Right ventricle myocardium inferior (tissue), 1 donor: ENCODE measurements around the gene COL6A1. TPM values are rescaled to one million over a fixed set of nuclear protein-coding genes. Genes with fewer than 3 reads are reported as not detected.

ENCODE experiments used
- ATAC-seq: fragments of 200-7000 bp; cut with Tn5 transposase; one replicate; pipeline ENCODE4 v1.9.1; 2020; ENCODE audit warnings: mild to moderate bottlenecking, moderate library complexity
- DNase-seq: peaks from one replicate; pipeline ENCODE4 v3.0.0; 2021; ENCODE audit errors: missing footprints
- intact Hi-C: fragments of 100-400 bp; cut with DNase I; formaldehyde crosslinking; loops from one replicate; pipeline ENCODE4 v1.11.0; 2022
- total RNA-seq: library from RNA; stranded (reverse); fragmentation: NEBNext Ultra II Directional; extraction: Animal tissue kit (Norgen Biotek cat#: 25700); gene quantifications from one replicate; pipeline ENCODE4 v1.2.1, GENCODE V29; 2021
- donor health status: DM: no; HTN: yes; CAD: no; lungs with severe emphysema.

COL6A1 gene
- total RNA-seq, 1 donor from 2014 or later: 228 TPM

DNA sequence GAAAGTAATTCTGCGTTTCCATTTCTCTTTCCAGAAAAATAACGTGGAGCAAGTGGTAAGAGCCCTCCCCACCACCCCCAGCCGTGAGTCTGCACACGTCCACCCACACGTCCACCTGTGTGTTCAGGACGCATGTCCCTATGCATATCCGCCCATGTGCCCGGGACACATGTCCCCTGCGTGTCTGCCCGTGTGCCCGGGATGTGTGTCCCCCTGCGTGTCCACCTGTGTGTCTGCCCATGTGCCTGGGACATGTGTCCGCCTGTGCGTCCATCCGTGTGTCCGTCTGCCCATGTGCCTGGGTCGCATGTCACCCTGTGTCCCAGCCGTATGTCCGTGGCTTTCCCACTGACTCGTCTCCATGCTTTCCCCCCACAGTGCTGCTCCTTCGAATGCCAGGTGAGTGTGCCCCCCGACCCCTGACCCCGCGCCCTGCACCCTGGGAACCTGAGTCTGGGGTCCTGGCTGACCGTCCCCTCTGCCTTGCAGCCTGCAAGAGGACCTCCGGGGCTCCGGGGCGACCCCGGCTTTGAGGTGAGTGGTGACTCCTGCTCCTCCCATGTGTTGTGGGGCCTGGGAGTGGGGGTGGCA lies 5.6 kb downstream of the COL6A1 start:
- DNase-seq (peak; percentile 51), ATAC-seq (no peak)
- intact Hi-C loops: no loop called here

DNA sequence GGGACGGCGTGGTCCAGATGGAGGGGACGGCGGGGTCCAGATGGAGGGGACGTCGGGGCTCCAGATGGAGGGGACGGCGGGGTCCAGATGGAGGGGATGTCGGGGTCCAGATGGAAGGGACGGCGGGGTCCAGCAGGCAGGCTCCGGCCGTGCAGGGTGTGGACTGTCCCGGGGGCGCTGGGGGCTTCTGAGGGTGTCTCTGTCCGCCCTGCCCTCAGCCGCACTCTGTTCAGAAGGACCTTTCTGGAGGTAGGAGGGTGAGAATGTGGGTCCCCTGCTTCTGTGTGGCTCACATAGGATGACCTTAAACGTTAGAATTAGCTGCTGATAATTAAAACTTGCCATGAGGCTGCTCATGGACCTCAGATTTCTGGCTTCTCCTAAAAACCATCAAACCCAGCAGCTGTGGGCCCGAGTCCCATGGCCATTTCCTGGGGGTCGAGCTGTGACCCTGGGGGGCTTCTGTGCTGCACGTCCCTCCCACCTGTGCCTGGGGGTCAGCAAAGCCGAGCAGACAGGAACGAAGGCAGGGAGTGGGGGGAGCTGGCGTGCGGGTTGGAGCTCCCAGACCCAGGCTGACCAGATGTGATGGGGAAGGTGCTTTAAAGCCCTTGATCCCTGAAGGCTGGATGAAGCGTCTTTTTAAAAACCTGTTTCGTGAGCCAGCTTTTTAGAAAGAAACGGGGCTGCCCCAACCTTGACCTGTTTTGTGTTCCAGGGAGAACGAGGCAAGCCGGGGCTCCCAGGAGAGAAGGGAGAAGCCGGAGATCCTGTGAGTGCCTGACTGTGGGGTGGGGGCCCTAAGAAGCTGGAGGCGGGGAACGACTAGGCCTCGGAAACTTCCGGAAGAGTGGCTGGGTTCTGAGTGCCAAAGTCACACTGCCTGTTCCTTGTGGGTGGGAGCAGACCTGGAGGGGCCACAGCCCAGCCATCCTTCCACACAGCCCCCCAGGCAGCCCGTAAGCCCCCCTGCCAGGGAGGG lies 7.1 kb downstream of the COL6A1 start:
- ATAC-seq (no peak), DNase-seq (no peak)
- intact Hi-C loops: no loop called here

DNA sequence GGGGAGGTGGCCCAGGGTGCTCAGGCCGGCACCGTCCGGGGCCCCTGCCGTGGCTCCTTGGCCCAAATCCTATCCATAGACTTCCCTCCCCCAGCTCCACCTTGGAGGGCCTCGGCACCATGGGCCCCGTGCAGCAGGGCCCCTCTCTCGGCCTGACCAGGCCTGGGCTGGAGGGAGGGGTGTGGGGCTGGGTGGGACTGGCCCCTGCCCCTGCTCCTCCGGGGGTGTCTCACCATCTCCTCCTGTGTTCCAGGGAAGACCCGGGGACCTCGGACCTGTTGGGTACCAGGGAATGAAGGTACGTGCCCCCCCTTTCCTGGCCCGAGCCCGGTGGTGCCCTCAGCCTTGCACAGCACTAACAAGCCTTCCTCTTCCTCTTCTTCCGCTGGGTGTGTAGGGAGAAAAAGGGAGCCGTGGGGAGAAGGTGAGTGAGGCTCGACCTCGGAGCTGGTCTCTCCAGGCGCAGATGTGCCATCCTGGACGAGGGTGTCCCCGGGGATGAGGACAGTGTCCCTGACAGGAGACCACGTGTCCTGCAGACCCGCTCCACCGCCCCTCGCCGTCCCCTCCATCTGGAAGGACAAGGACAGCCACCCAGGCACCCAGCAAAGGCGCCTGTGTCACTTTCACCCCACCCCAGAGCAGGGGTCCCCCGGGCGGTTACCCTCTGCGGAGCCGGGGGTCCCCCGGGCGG lies 7.9 kb downstream of the COL6A1 start:
- intact Hi-C loops: no loop called here
- DNase-seq (peak; percentile 63), ATAC-seq (no peak)

DNA sequence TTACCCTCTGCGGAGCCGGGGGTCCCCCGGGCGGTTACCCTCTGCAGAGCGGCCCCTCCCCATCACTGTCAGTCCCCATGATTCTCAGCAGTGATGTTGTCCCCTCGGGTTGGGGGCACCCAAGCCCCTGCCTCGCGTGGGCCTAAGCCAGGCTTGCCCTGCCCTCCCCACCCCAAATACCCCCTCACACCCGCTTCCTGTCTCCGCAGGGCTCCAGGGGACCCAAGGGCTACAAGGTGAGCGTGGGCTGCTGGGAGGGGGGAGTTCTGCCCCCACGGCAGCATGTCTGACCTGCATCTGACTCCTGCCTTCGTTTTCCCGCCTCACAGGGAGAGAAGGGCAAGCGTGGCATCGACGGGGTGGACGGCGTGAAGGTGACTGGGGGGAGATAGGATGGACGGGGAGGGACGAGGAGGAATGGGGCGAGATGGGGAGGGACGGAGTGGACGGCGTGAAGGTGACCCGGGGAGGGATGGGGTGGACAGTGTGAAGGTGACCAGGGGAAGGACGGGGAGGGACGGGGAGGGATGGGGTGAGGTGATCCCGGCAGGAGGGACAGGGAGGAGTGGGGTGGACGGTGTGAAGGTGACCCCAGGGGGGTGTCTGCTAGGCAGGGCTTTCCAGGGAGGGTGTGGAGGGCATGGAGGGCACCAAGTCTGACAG lies 8.6 kb downstream of the COL6A1 start:
- DNase-seq (no peak), ATAC-seq (no peak)
- intact Hi-C loops: no loop called here

DNA sequence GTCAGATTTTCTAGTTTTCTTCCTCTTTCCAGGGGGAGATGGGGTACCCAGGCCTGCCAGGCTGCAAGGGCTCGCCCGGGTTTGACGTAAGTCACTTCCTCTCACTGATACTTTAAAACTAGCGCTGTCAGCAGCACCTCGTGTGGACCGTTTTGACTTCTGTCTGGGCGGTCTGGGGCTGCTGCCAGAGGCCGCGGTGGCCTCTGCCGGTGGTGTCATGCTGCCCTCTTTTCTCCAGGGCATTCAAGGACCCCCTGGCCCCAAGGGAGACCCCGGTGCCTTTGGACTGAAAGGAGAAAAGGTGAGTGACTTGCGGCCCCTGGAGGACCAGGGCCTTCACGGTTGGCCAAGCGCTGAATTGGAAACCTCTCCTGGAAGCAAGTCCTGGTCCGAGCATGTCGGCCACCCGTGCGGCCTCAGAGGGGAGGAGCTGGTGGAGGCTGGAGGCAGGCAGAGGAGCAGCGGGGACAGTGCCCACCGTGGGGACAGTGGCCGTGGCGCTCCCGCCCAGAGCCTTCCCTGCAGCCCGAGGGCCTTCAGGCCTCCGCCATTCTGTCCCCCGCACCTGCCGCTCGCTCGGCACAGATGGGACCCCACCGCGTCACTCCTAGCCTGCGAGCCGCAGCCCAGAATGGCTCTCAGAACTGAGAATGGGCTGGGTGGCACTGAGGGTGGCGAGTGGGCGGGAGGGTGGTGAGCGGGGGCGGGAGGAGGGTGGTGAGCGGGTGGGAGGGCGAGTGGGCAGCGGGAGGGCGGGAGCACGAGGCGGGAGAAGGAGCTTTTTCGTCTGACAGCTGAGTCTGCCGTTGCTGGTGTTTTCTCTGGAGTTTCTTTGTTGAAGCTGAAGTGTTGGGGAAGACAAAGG lies 9.4 kb downstream of the COL6A1 start:
- DNase-seq: peak; percentile 67
- ATAC-seq: no peak
- intact Hi-C loops: no loop called here

DNA sequence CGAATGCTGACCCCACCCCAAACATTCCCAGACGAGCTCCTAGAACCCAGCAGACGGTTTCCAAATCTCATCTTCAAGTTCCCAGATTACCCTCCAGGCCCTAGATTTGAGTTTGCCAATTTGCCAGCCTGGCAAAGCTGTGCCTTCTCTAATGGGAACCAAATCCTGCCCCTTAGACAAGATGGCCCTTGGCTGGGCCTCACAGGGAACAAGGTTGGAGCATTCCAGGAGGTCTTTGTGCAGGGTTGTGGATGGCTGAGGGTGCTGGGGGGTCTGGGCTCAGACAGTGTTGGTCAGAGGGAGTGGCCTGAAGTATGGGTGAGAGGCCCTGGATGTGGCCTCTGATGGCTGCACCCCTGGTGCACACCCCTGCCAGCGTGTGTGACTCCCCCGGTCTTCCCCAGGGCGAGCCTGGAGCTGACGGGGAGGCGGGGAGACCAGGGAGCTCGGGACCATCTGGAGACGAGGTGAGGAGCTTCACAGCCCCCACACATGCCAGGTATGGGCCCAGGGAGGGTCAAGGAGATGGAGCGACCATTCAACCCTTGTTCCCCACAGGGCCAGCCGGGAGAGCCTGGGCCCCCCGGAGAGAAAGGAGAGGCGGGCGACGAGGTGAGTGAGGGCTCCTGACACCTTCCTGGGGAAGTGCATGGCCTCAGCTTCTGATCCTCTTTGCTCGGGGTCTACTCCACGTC lies 10.2 kb downstream of the COL6A1 start:
- ATAC-seq (no peak), DNase-seq (peak; percentile 58)
- intact Hi-C loops: no loop called here

DNA sequence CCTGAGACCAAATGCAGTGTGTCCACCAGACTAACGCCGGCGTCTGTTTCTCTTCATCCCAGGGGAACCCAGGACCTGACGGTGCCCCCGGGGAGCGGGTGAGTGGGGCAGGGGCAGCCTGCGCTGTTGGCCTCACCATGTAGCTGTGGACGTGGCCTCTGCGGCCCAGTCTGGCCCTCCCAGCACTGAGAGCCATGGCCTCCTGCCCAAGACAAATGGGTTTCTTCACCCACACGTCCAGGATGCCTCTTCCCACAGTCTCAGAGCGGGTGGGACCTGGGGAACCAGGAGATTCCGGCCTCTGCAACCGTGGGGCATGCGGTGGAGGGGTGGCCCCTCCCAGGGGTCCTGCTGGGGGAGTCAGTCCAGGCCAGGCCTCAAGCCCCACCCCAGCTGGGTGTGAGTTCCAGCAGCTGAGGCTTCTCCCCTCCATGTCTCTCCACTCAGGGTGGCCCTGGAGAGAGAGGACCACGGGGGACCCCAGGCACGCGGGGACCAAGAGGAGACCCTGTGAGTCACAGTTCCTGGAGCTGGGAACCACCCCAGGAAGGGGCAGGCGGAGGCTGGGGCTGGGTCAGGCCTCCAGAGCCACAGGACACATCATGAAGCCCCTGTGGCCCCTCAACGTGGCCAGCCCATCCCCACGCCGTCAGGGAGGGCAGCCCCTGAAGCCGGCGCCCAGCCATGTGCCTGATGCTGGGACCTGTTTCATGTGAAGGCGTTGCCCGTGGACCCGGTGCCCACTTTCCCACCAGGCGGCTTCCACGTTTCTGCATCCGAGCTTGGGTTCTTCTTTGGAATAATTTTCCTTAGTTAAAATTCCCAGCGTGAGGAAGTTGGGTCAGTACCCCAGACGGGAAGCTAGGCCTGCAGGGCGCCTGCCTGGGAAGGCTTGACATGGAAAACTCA lies 11.0 kb downstream of the COL6A1 start:
- peak; percentile 68 for DNase-seq
- intact Hi-C loops: no loop called here
- ATAC-seq: peak; percentile 37

DNA sequence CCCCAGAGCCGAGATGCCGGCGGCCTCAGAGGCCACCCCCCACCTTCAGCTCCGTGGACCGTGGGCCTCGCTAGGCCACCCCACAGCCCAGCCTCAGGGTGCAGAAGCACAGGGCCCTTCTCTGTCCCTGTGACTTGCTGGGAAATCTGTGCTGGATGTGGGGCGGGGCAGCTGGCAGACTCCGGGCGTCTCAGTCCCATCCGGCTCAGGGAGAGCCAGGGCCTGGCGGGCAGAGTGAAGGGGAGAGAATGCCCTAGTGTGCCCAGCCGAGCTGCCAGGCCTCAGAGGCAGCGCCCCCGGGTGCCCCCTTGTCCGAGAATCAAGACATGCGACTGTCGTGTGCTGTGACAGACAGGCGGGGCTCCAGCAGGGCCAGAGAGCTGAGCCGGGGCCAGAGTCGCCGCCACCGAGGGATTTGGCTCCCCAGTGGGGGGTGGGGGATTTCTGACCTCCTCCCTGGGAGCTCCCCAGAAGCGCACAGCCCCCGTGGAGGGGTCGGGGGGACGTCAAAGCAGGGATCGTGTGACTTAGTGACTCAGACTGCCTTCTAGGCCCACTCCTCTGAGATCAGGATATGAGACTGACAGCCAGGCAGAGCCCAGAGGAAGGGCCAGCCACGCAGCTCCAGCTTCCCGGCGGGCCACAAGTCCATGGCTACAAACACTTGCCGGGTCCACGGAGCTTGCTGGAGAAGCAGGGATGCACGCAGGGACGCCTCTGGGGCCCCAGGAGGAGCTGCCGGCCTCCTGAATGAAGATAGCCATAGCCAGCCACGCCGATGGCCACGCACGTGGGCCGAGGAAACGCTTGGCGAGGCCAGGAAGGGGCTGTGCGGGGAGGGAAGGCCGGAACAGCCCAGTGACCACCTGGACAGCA lies 11.9 kb downstream of the COL6A1 start:
- DNase-seq (peak; percentile 67), ATAC-seq (peak; percentile 18)
- intact Hi-C loops: no loop called here

DNA sequence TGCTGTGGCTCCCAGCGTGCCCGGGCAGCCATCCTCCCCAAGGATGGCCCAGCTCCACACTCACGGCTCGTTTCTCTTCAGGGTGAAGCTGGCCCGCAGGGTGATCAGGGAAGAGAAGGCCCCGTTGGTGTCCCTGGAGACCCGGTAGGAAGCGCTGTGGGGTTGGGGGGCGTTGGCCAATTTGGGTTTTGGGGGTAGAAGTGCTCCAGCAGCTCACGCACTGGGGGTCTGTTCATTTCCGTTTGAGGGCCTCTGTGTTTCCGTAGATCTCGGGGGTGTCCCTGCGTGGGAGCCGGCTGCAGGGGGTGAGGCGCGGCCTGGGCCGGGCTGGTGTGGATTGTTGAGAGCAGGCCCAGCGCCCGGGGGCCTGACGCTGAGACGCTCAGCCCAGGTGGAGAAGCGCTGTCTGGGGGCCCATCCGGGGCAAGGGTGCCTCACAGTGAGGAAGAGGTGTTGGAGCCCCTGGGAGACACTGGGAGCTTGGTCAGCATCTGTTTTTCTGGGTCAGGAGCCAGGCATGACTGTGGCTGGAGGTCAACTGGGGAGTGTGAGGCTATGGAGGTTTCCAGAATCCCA lies 12.6 kb downstream of the COL6A1 start:
- ATAC-seq (no peak), DNase-seq (peak; percentile 52)
- intact Hi-C loops: no loop called here

DNA sequence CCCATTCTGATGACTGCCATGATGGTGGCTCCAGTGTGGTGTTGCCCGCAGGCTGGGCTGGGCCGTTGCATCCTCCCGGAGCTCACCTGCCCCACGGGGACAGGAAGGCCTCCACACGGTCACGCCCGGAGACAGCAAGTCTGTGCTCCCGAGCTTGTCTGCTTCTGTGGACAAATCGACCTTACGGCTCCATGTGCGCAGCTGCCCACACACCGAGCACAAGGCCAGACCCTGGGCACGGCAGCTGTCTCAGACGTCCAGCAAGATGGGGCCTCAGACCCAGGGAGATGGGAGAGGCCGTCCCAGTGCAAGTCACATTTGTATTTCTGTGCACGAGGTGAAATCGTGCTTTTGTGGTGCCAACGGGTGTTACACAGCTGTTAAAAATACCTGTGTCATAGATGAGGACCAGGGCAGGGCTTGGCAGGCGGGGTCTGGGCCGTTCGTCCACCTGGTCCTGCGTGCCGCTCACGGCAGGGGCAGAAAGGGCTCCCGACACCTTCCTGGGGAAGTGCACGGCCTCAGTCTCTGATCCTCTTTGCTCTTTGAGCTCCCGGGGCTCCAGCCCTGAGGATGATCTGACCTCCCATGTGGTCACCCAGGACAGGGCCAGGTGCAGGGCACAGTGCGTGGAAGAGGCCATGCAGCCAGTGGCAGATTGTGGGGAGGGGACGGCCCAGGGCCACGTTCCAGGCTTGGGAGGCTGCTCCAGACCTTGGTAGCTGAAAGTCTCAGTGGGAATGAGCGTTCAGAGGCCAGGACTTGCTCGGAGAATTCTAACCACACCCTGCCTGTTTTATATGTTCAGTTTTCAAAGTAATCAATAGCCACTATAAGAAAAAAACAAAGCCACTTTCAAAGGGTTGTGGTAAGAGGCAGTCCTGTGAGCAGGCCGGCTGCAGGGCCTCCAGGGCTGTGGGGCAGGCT lies 13.5 kb downstream of the COL6A1 start:
- intact Hi-C loops: no loop called here
- ATAC-seq: no peak
- DNase-seq: peak; percentile 48

DNA sequence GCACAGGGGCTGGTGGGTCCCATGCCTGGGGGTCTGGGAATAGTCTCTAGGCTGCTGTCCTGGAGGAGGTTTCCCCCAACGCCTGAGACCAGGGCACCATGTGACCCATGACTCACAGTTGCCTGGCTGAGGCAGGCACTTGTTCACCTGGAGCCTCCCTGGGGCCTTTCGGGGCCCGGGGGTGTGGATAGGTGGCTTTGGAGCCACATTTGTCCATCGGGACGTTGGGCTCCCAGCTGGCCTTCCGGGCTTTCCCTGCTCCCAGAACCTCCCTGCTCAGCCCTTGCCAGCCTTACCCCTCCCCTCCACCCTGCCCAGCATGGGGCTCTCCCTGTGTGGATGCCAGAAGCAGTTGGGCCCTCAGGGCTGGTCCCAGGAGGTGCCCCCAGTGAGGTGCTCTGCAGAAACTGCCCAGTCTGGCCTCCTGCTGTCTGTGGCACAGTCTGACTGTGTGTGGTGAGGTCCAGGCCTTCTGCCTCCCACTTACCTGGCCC lies 14.2 kb downstream of the COL6A1 start:
- no peak for ATAC-seq

DNA sequence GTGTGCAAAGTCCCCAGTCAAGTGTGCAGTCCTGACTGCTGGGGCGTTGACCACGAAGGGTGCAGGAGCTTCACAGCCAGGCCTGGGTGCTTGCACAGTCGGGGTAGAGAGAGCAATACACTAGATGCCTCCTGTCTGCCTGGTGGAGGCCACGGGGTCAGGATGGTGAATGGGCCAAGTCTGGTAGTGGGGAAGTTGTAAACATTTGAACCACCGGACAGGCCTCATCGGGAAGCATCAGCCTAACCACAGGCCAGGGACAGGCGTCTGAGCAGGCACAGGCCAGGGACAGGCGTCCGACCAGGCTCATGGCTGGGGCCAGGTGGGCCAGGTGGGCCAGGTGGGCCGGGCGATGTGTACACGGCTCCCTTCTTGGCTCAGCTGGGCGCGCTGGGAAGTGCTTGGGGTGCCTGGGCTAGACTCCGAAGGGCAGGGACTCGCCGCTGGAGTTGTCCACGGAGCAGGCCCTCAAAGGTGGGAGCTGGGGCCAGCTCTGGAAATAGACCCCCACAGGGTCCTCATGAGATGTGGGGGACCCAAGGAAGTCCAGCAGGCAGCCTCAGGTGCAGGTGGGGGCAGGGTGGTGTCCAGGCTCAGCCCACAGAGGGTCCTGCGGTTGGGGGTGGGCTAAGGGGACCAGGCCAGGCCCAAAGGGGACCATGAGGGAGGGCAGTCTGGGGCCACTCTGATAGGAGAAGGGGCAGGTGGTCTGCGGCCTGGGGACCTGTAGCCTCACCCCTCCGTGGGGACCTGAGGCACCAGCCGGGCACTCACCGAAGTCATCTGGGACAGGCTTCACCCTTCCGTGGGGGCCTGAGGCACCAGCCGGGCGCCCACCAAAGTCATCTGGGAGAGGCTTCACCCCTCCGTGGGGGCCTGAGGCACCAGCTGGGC lies 15.0 kb downstream of the COL6A1 start:
- ATAC-seq: no peak
- peak; percentile 43 for DNase-seq
- intact Hi-C loops: no loop called here

More for the DNA sequence above, 14.2 kb downstream of the COL6A1 start:
- intact Hi-C loops: no loop called here
- no peak for DNase-seq

DNA sequence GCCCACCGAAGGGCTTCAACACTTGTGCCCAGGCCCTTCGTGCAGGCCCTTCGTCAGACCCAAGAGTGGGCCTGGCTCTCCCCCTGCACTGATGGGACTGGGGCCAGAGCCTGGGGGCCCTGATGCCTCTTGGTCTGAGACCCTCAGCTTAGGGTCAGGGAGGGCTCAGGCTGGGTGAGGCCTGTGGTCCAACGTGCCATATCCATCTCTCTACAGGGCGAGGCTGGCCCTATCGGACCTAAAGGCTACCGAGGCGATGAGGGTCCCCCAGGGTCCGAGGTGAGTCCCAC lies 15.6 kb downstream of the COL6A1 start:
- DNase-seq: peak; percentile 50
- ATAC-seq: no peak
- intact Hi-C loops: no loop called here
